HG03521 (cell line): ENCODE data around the gene FBXW5.

Source experiments
- ATAC-seq: cut with Tn5 transposase; IDR thresholded peaks from one replicate; pipeline ENCODE4 v1.9.1; 2021; ENCODE audit warnings: mild to moderate bottlenecking, moderate library complexity; ENCODE audit not compliant: unreplicated experiment

The FBXW5 gene

GRCh38 chr9:136936645-136937170, 7.8 kb downstream of the FBXW5 start:
- ATAC-seq = no peak

GRCh38 chr9:136935651-136936050, 8.9 kb downstream of the FBXW5 start:
- no peak for ATAC-seq

- ATAC-seq = no peak
These were observed 10.3 kb downstream of the FBXW5 start for GRCh38 chr9:136934277-136934676.

GRCh38 chr9:136931611-136932130, 12.9 kb downstream of the FBXW5 start:
- ATAC-seq = no peak

- no peak for ATAC-seq
These were observed 14.5 kb downstream of the FBXW5 start for GRCh38 chr9:136930014-136930413.

- no peak for ATAC-seq
These were observed 15.9 kb downstream of the FBXW5 start for GRCh38 chr9:136928591-136928990.

- no peak for ATAC-seq
These were observed 16.9 kb downstream of the FBXW5 start for GRCh38 chr9:136927343-136928271.

- no peak for ATAC-seq
These were observed 17.8 kb downstream of the FBXW5 start for GRCh38 chr9:136926749-136927148.

- ATAC-seq = no peak
These were observed 18.3 kb downstream of the FBXW5 start for GRCh38 chr9:136926154-136926704.

- ATAC-seq = no peak
These were observed 19.0 kb downstream of the FBXW5 start for GRCh38 chr9:136925414-136926153.

- ATAC-seq = no peak
These were observed 20.7 kb downstream of the FBXW5 start for GRCh38 chr9:136923881-136924280.

- ATAC-seq = no peak
These were observed 22.0 kb downstream of the FBXW5 start for GRCh38 chr9:136922540-136922939.

- no peak for ATAC-seq
These were observed 22.8 kb downstream of the FBXW5 start for GRCh38 chr9:136921718-136922117.

- no peak for ATAC-seq
These were observed 23.2 kb downstream of the FBXW5 start for GRCh38 chr9:136921307-136921706.

GRCh38 chr9:136920734-136921231, 23.8 kb downstream of the FBXW5 start:
- ATAC-seq = no peak

- ATAC-seq = no peak
These were observed 24.5 kb downstream of the FBXW5 start for GRCh38 chr9:136920069-136920468.

- ATAC-seq = no peak
These were observed 26.6 kb downstream of the FBXW5 start for GRCh38 chr9:136917902-136918301.

GRCh38 chr9:136916330-136917184, 28.0 kb downstream of the FBXW5 start:
- ATAC-seq = no peak

GRCh38 chr9:136915632-136916329, 28.8 kb downstream of the FBXW5 start:
- no peak for ATAC-seq
